ENCODE measurements around the gene ATAD3C. TPM values are rescaled to one million over a fixed set of nuclear protein-coding genes. Genes with fewer than 3 reads are reported as not detected.

ATAD3C gene
- total and polyA plus RNA-seq, 10 donors: 0.25 to 3.9 (median 0.70) TPM; not detected in 2

GRCh38 chr1:1433804-1434130 lies 15.7 kb upstream of the ATAD3C start:
- H3K9me3 ChIP-seq: no peaks in the 10 kb centered on the region
- 0 to 19% (median 5%) methylated on average over 2 to 12 of the region's 12 CpGs for WGBS, 5 donors
- no peak for DNase-seq
- peak overlapping the region in 7 of 8 donors; percentile 17 to 82 (median 74) for H3K27ac ChIP-seq
- H3K4me1 ChIP-seq: peaks cover 38 to 94% (median 71%) of the 10 kb centered on the region in 6 donors
- peak overlapping the region in 2 of 8 donors; percentile 1 to 71 for H3K4me3 ChIP-seq
- H3K27me3 ChIP-seq (replicated peaks in 1 of 7): peaks cover 0 to 99% (median 41%) of the 10 kb centered on the region in 7 donors
- no peaks in the 10 kb centered on the region for H3K36me3 ChIP-seq
- intact Hi-C loops (cut with DNase I; ENCODE audit: low total_unique reads): no loop called here
- TF ChIP-seq CTCF (IDR thresholded peaks at IDR 0.05 in 8 of 11, conservative IDR thresholded peaks at IDR 0.05 in 3 of 11) (no peak), POLR2AphosphoS5 (IDR thresholded peaks at IDR 0.05) (no peak), POLR2A (IDR thresholded peaks at IDR 0.05) (no peak)

- peak overlapping the region in 2 of 8 donors; percentile 1 to 71 for H3K4me3 ChIP-seq
- 0 to 6% (median 5%) methylated on average over 13 to 32 of the region's 32 CpGs for WGBS, 5 donors
- no peaks in the 10 kb centered on the region for H3K36me3 ChIP-seq
- H3K27me3 ChIP-seq (replicated peaks in 1 of 7): peaks cover 0 to 99% (median 46%) of the 10 kb centered on the region in 7 donors
- peak overlapping the region in 7 of 8 donors; percentile 17 to 82 (median 74) for H3K27ac ChIP-seq
- intact Hi-C loops (cut with DNase I; ENCODE audit: low total_unique reads): no loop called here
- H3K9me3 ChIP-seq: no peaks in the 10 kb centered on the region
- peaks cover 38 to 89% (median 69%) of the 10 kb centered on the region in 6 donors for H3K4me1 ChIP-seq
- DNase-seq: peak; percentile 74
- no peak for TF ChIP-seq CTCF (IDR thresholded peaks at IDR 0.05 in 8 of 11, conservative IDR thresholded peaks at IDR 0.05 in 3 of 11)
- TF ChIP-seq POLR2A (IDR thresholded peaks at IDR 0.05): no peak
- TF ChIP-seq POLR2AphosphoS5 (IDR thresholded peaks at IDR 0.05): no peak
These were observed 15.2 kb upstream of the ATAD3C start for GRCh38 chr1:1434131-1434823.

- 54 to 80% (median 62%) methylated on average over 2 to 4 of the region's 4 CpGs for WGBS, 5 donors
- no peaks in the 10 kb centered on the region for H3K36me3 ChIP-seq
- peaks cover 38 to 84% (median 64%) of the 10 kb centered on the region in 6 donors for H3K4me1 ChIP-seq
- no peak for DNase-seq
- no peaks in the 10 kb centered on the region for H3K9me3 ChIP-seq
- H3K4me3 ChIP-seq: peak overlapping the region in 2 of 8 donors; percentile 37 to 71
- peak overlapping the region in 6 of 8 donors; percentile 17 to 82 (median 74) for H3K27ac ChIP-seq
- TF ChIP-seq POLR2A (IDR thresholded peaks at IDR 0.05) (no peak), CTCF (IDR thresholded peaks at IDR 0.05 in 8 of 11, conservative IDR thresholded peaks at IDR 0.05 in 3 of 11) (no peak), POLR2AphosphoS5 (IDR thresholded peaks at IDR 0.05) (no peak)
- intact Hi-C loops (cut with DNase I; ENCODE audit: low total_unique reads): no loop called here
- H3K27me3 ChIP-seq (replicated peaks in 1 of 7): peaks cover 0 to 96% (median 46%) of the 10 kb centered on the region in 7 donors
These were observed 14.7 kb upstream of the ATAD3C start for GRCh38 chr1:1434824-1435105.

GRCh38 chr1:1435106-1435903 lies 14.2 kb upstream of the ATAD3C start, which contains the start of gene VWA1:
Gene VWA1 (plus strand): TSS chr1:1435690. CDS start chr1:1435749, 59 bp downstream.
- no peaks in the 10 kb centered on the region for H3K36me3 ChIP-seq
- H3K27me3 ChIP-seq (replicated peaks in 1 of 7): peaks cover 0 to 97% (median 46%) of the 10 kb centered on the region in 7 donors
- 7 to 23% (median 10%) methylated on average over 25 to 89 of the region's 89 CpGs for WGBS, 5 donors
- H3K4me1 ChIP-seq: peaks cover 38 to 78% (median 61%) of the 10 kb centered on the region in 6 donors
- H3K4me3 ChIP-seq: peak within 1 kb of the TSS; percentile 23 to 71 (median 38)
- intact Hi-C loops (cut with DNase I; ENCODE audit: low total_unique reads): no loop called here
- TF ChIP-seq POLR2AphosphoS5 (IDR thresholded peaks at IDR 0.05) (peak in 2 of 3 donors; percentile 29 to 35), POLR2A (IDR thresholded peaks at IDR 0.05) (no peak), CTCF (IDR thresholded peaks at IDR 0.05 in 8 of 11, conservative IDR thresholded peaks at IDR 0.05 in 3 of 11) (no peak)
- DNase-seq: peak; percentile 86
- peak within 1 kb of the TSS in 7 of 8 donors; percentile 17 to 82 (median 74) for H3K27ac ChIP-seq
- no peaks in the 10 kb centered on the region for H3K9me3 ChIP-seq

Measured in spleen (tissue), 11 donors.